Keratinocyte (primary cell): ENCODE data around the gene PCGF2. TPM values are rescaled to one million over a fixed set of nuclear protein-coding genes. Genes with fewer than 3 reads are reported as not detected.

Experiments
- DNase-seq: peaks from one replicate; pipeline ENCODE4 v3.0.0-alpha.2; 2011; ENCODE audit warnings: low read depth, missing footprints, low spot score
- FAIRE-seq: peaks from 2 replicates; lab custom pipeline; 2011; peaks lifted over from hg19 to GRCh38; lab: Jason Lieb, UNC
- H2AFZ ChIP-seq: 2 replicates; pipeline ENCODE4 v1.6.0; 2012; ENCODE audit warnings: low read length, control low read depth, inconsistent platforms; ENCODE audit not compliant: control insufficient read depth
- H3K27ac ChIP-seq: 2 replicates; pipeline ENCODE4 v1.5.1; 2011; ENCODE audit warnings: low read length; ENCODE audit not compliant: control insufficient read depth, insufficient read depth
- H3K27me3 ChIP-seq: 3 replicates; pipeline ENCODE4 v1.6.0; 2011; ENCODE audit warnings: low read length; ENCODE audit not compliant: control insufficient read depth, insufficient read depth; ENCODE audit errors: extremely low read depth
- H3K36me3 ChIP-seq, 2 experiments: 2 replicates in 1 of 2; 3 replicates in 1 of 2; pipeline ENCODE4 v1.5.1; 2011; ENCODE audit warnings: low read length in 2 of 2, mild to moderate bottlenecking in 1 of 2; ENCODE audit not compliant: control insufficient read depth in 2 of 2, insufficient read depth in 2 of 2; ENCODE audit errors: extremely low read depth in 1 of 2
- H3K4me1 ChIP-seq: 3 replicates; pipeline ENCODE4 v1.5.1; 2011; ENCODE audit warnings: low read length; ENCODE audit not compliant: control insufficient read depth, insufficient read depth; ENCODE audit errors: extremely low read depth
- H3K4me2 ChIP-seq: 3 replicates; pipeline ENCODE4 v1.6.0; 2011; ENCODE audit warnings: low read depth, low read length; ENCODE audit not compliant: control insufficient read depth, insufficient read depth; ENCODE audit errors: extremely low read depth
- H3K4me3 ChIP-seq, 3 experiments: fragments of 200-600 bp in 1 of 3; sonication (generic) in 1 of 3; 2 replicates in 2 of 3; 3 replicates in 1 of 3; pipeline ENCODE4 v1.5.1; 2011 to 2016; ENCODE audit warnings: low read length in 3 of 3, mild to moderate bottlenecking in 3 of 3, control low read depth in 2 of 3, inconsistent platforms in 1 of 3, low read depth in 1 of 3, mixed read lengths in 1 of 3, mixed run types in 1 of 3, moderate library complexity in 1 of 3; ENCODE audit not compliant: control insufficient read depth in 2 of 3, insufficient read depth in 2 of 3; ENCODE audit errors: extremely low read depth in 1 of 3
- H3K79me2 ChIP-seq: 2 replicates; pipeline ENCODE4 v1.6.0; 2012; ENCODE audit warnings: low read length; ENCODE audit not compliant: control insufficient read depth, insufficient read depth
- H3K9ac ChIP-seq: 3 replicates; pipeline ENCODE4 v1.6.0; 2011; ENCODE audit warnings: low read length; ENCODE audit not compliant: control insufficient read depth, insufficient read depth; ENCODE audit errors: extremely low read depth
- H3K9me1 ChIP-seq: 3 replicates; pipeline ENCODE4 v1.6.0; 2011; ENCODE audit warnings: low read length; ENCODE audit not compliant: control insufficient read depth, insufficient read depth; ENCODE audit errors: extremely low read depth
- H3K9me3 ChIP-seq: 2 replicates; pipeline ENCODE4 v1.5.1; 2012; ENCODE audit warnings: low read depth, low read length; ENCODE audit not compliant: control insufficient read depth
- H4K20me1 ChIP-seq: 3 replicates; pipeline ENCODE4 v1.6.0; 2011; ENCODE audit warnings: low read length; ENCODE audit not compliant: control insufficient read depth, insufficient read depth; ENCODE audit errors: extremely low read depth
- EZH2 ChIP-seq: IDR thresholded peaks from one replicate; pipeline ENCODE4 v1.6.1; 2012; ENCODE audit warnings: inconsistent platforms, mild to moderate bottlenecking, low read length, moderate library complexity
- dilution Hi-C: fragments of 300-500 bp; cut with MboI; formaldehyde crosslinking; loops from one replicate; pipeline ENCODE4 v1.7.0; 2020; ENCODE audit warnings: low sequenced_read_pairs; ENCODE audit not compliant: extremely low pct_ligation_motif_present
- polyA plus RNA-seq, 5 experiments: library from polyadenylated mRNA; depleted of rRNA in 3 of 5; stranded (reverse) in 3 of 5; stranded (forward) in 1 of 5; unstranded in 1 of 5; fragments of >200 nt; gene quantifications; 1 replicate in 1 of 5; 2 replicates in 3 of 5; 3 replicates in 1 of 5; pipeline versions ENCODE4 v1.2.1 to v1.2.3, GENCODE V29; 2011 to 2012; ENCODE audit warnings: missing spikeins in 2 of 5, low read depth in 1 of 5, low replicate concordance in 1 of 5
- TF ChIP-seq, protein P1 (sequence below), 3 experiments: IDR thresholded peaks in 1 of 3; conservative IDR thresholded peaks in 1 of 3; optimal IDR thresholded peaks in 1 of 3; 2 replicates in 2 of 3; 3 replicates in 1 of 3; pipeline versions ENCODE3 to v1.5.1; 2011; ENCODE audit warnings: low read length in 3 of 3, mild to moderate bottlenecking in 3 of 3, moderate library complexity in 2 of 3, control low read depth in 1 of 3, inconsistent platforms in 1 of 3; ENCODE audit not compliant: insufficient read depth in 2 of 3; ENCODE audit errors: extremely low read depth in 1 of 3

PCGF2 gene
- polyA plus RNA-seq, 1 donor (not counting 4 experiments of a cell fraction or from before 2014, with no cell fraction given) = 4.1 TPM

DNA sequence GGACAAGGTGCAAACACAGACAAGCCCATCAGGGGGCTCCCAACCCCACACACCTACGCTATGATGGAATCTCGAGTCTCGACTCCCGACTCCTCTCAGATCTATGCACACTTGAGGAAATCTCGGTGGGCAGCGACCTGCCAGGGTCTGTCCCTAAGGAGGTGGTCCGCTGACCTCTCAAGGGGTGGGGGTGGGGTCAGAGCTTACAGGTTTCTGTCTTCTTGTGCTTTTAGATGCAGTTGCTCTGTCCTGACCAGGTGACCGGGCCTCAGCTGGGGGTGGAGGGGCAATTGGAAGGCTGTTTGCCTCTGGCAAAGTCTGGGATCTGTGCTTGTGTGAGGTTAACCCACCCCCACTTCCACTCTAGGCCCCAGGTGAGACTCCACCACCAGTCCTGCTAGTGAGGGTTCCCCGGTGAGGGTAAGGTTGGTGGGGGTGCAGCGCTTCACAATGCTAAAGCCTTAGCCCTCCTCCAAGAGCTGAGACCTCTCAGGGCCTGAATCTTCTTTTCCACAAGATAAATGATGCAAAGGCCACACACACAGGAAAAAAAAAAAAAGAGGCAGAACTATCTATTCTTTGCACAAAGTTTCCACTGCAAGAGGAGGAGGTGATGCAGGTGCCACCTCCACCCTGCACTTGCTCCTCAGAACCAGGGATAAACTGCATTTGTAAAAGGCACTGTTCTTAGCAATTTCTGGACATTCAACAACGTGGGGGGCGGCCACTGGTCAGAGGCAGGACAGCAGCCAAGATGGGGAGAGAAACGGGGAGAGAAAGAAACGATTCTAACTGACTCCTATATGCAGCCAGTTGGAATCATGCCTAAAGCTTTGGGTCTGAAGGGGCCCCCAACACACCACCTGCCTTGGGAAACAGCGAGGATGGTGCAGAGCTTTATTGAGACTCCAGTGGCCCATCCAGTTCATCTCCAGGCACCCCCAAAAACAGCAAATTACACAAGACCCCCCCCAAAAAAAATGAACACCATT is 13.9 kb downstream of the PCGF2 start:
- Histone ChIP-seq H3K79me2 (peaks cover 13% of the 10 kb centered on the region), H3K9ac (no peak overlapping the region), H4K20me1 (no peaks in the 10 kb centered on the region), H3K36me3 (peaks cover 22 to 38% of the 10 kb centered on the region in 2 experiments), H3K9me1 (no peaks in the 10 kb centered on the region), H3K27me3 (no peaks in the 10 kb centered on the region), H2AFZ (no peak overlapping the region), H3K4me2 (no peak overlapping the region), H3K4me1 (peaks cover 14% of the 10 kb centered on the region), H3K27ac (no peak overlapping the region), H3K9me3 (no peaks in the 10 kb centered on the region), H3K4me3 (no peak overlapping the region)
- FAIRE-seq (no peak), DNase-seq (no peak)
- dilution Hi-C loops = no loop called here
- TF ChIP-seq, protein P1, sequence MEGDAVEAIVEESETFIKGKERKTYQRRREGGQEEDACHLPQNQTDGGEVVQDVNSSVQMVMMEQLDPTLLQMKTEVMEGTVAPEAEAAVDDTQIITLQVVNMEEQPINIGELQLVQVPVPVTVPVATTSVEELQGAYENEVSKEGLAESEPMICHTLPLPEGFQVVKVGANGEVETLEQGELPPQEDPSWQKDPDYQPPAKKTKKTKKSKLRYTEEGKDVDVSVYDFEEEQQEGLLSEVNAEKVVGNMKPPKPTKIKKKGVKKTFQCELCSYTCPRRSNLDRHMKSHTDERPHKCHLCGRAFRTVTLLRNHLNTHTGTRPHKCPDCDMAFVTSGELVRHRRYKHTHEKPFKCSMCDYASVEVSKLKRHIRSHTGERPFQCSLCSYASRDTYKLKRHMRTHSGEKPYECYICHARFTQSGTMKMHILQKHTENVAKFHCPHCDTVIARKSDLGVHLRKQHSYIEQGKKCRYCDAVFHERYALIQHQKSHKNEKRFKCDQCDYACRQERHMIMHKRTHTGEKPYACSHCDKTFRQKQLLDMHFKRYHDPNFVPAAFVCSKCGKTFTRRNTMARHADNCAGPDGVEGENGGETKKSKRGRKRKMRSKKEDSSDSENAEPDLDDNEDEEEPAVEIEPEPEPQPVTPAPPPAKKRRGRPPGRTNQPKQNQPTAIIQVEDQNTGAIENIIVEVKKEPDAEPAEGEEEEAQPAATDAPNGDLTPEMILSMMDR (optimal IDR thresholded peaks at IDR 0.05 in 1 of 3, IDR thresholded peaks at IDR 0.05 in 1 of 3, conservative IDR thresholded peaks at IDR 0.05 in 1 of 3; ENCODE audit: extremely low read depth in 1 of 3, insufficient read depth in 2 of 3, low read length in 3 of 3) = peak in 2 of 3 experiments; percentile 28 to 32
- no peak for TF ChIP-seq EZH2

- no peaks in the 10 kb centered on the region for H3K27me3 ChIP-seq
- H2AFZ ChIP-seq = no peak overlapping the region
- H3K4me2 ChIP-seq = no peak overlapping the region
- no peaks in the 10 kb centered on the region for H3K9me1 ChIP-seq
- DNase-seq (no peak), FAIRE-seq (no peak)
- H3K4me1 ChIP-seq = peaks cover 14% of the 10 kb centered on the region
- no peak overlapping the region for H3K27ac ChIP-seq
- dilution Hi-C loops = no loop called here
- peaks cover 13% of the 10 kb centered on the region for H3K79me2 ChIP-seq
- H3K36me3 ChIP-seq = peaks cover 19 to 29% of the 10 kb centered on the region in 2 experiments
- H3K9me3 ChIP-seq = no peaks in the 10 kb centered on the region
- H3K4me3 ChIP-seq = no peak overlapping the region
- no peaks in the 10 kb centered on the region for H4K20me1 ChIP-seq
- no peak overlapping the region for H3K9ac ChIP-seq
- TF ChIP-seq EZH2 = no peak
Observed at GRCh38 chr17:38733282-38733981, 14.7 kb downstream of the PCGF2 start.
